GM19395 (cell line): ENCODE measurements around the gene COG1.

Experiments used
- ATAC-seq: cut with Tn5 transposase; IDR thresholded peaks from one replicate; pipeline ENCODE4 v1.9.1; 2021; ENCODE audit warnings: mild to moderate bottlenecking, moderate library complexity; ENCODE audit not compliant: unreplicated experiment

The COG1 gene

GRCh38 chr17:73196500-73196899 lies 3.6 kb downstream of the COG1 start:
- ATAC-seq: no peak

- ATAC-seq: no peak
These were observed 4.3 kb downstream of the COG1 start for GRCh38 chr17:73197161-73197560.

GRCh38 chr17:73198201-73198929 lies 5.5 kb downstream of the COG1 start:
- ATAC-seq: no peak

GRCh38 chr17:73198930-73199260 lies 6.0 kb downstream of the COG1 start:
- no peak for ATAC-seq

GRCh38 chr17:73199751-73200317 lies 7.0 kb downstream of the COG1 start:
- no peak for ATAC-seq

GRCh38 chr17:73200476-73200875 lies 7.6 kb downstream of the COG1 start:
- ATAC-seq: no peak

GRCh38 chr17:73201215-73202069 lies 8.6 kb downstream of the COG1 start:
- no peak for ATAC-seq

- ATAC-seq: no peak
These were observed 10.4 kb downstream of the COG1 start for GRCh38 chr17:73203135-73203787.

GRCh38 chr17:73203788-73204479 lies 11.1 kb downstream of the COG1 start:
- ATAC-seq: no peak

- ATAC-seq: no peak
These were observed 12.7 kb downstream of the COG1 start for GRCh38 chr17:73205459-73205961.

GRCh38 chr17:73208139-73208827 lies 15.4 kb downstream of the COG1 start:
- ATAC-seq: no peak

- no peak for ATAC-seq
These were observed 16.6 kb downstream of the COG1 start for GRCh38 chr17:73209436-73209835.

- no peak for ATAC-seq
These were observed 17.3 kb downstream of the COG1 start for GRCh38 chr17:73210002-73210678.

GRCh38 chr17:73211745-73212144 lies 18.9 kb downstream of the COG1 start:
- no peak for ATAC-seq

GRCh38 chr17:73214008-73214407 lies 21.2 kb downstream of the COG1 start:
- ATAC-seq: peak; percentile 46

- no peak for ATAC-seq
These were observed 22.0 kb downstream of the COG1 start for GRCh38 chr17:73214851-73215250.

GRCh38 chr17:73215447-73215846 lies 22.6 kb downstream of the COG1 start:
- no peak for ATAC-seq

GRCh38 chr17:73223626-73224230 lies 30.9 kb downstream of the COG1 start:
- no peak for ATAC-seq

GRCh38 chr17:73224237-73224636 lies 31.4 kb downstream of the COG1 start:
- no peak for ATAC-seq
